ENCODE measurements around the gene KRT28. TPM values are rescaled to one million over a fixed set of nuclear protein-coding genes. Genes with fewer than 3 reads are reported as not detected.
A peak's percentile ranks its signal among the peaks of the same experiment; 100 is the strongest.
"Not testable (repeated sequence)": the region's sequence is repeated elsewhere in the genome, so short reads cannot be mapped to it uniquely, and the experiment has no call there.

Gene KRT28
- polyA plus RNA-seq, 6 donors from 2014 or later = not detected

GRCh38 chr17:40815381-40815780 lies 15.6 kb upstream of the KRT28 start:
- H3K4me1 Mint-ChIP-seq = peaks cover 4 to 13% (median 12%) of the 10 kb centered on the region in 3 donors
- peaks cover 22 to 30% of the 10 kb centered on the region in 2 donors for H3K36me3 Mint-ChIP-seq
- H3K27me3 Mint-ChIP-seq = peaks cover 41 to 45% (median 42%) of the 10 kb centered on the region in 3 donors
- H3K27ac Mint-ChIP-seq = no peak overlapping the region
- no peak for DNase-seq
- H3K9me3 Mint-ChIP-seq = peaks cover 4 to 29% (median 6%) of the 10 kb centered on the region in 7 donors
- ATAC-seq (ENCODE audit: low read depth in 2 of 2) = no peak
- peak overlapping the region in 1 of 8 donors; percentile 26 for H3K4me3 Mint-ChIP-seq

GRCh38 chr17:40814657-40815056 lies 14.9 kb upstream of the KRT28 start:
- Mint-ChIP-seq H3K9me3 (peaks cover 4 to 27% (median 6%) of the 10 kb centered on the region in 7 donors), H3K4me1 (peaks cover 4 to 13% (median 12%) of the 10 kb centered on the region in 3 donors), H3K36me3 (peaks cover 19 to 24% of the 10 kb centered on the region in 2 donors), H3K27me3 (peaks cover 49 to 53% (median 49%) of the 10 kb centered on the region in 3 donors), H3K4me3 (peak overlapping the region in 2 of 8 donors; percentile 56)
- not testable (repeated sequence) for ATAC-seq (ENCODE audit: low read depth in 2 of 2); H3K27ac Mint-ChIP-seq; DNase-seq

- H3K27ac Mint-ChIP-seq = no peak overlapping the region
These were observed 14.0 kb upstream of the KRT28 start for GRCh38 chr17:40813804-40814203.

GRCh38 chr17:40812639-40813038 lies 12.9 kb upstream of the KRT28 start:
- no peak overlapping the region for H3K4me3 Mint-ChIP-seq
- peaks cover 3 to 22% (median 6%) of the 10 kb centered on the region in 7 donors for H3K9me3 Mint-ChIP-seq
- H3K36me3 Mint-ChIP-seq = peaks cover 11 to 22% of the 10 kb centered on the region in 2 donors
- no peak for ATAC-seq (ENCODE audit: low read depth in 2 of 2)
- peaks cover 66 to 69% (median 66%) of the 10 kb centered on the region in 3 donors for H3K27me3 Mint-ChIP-seq
- no peak for DNase-seq
- peaks cover 0 to 7% (median 3%) of the 10 kb centered on the region in 3 donors for H3K4me1 Mint-ChIP-seq
- no peak overlapping the region for H3K27ac Mint-ChIP-seq

More at GRCh38 chr17:40813804-40814203, 14.0 kb upstream of the KRT28 start:
- peaks cover 4 to 12% (median 8%) of the 10 kb centered on the region in 3 donors for H3K4me1 Mint-ChIP-seq
- peaks cover 4 to 27% (median 6%) of the 10 kb centered on the region in 7 donors for H3K9me3 Mint-ChIP-seq
- DNase-seq = no peak
- no peak overlapping the region for H3K4me3 Mint-ChIP-seq
- peaks cover 54 to 57% (median 55%) of the 10 kb centered on the region in 3 donors for H3K27me3 Mint-ChIP-seq
- peaks cover 19 to 24% of the 10 kb centered on the region in 2 donors for H3K36me3 Mint-ChIP-seq
- ATAC-seq (ENCODE audit: low read depth in 2 of 2) = no peak

GRCh38 chr17:40810494-40810893 lies 10.7 kb upstream of the KRT28 start:
- Mint-ChIP-seq H3K4me3 (no peak overlapping the region), H3K27me3 (peaks cover 83 to 87% (median 86%) of the 10 kb centered on the region in 3 donors), H3K27ac (no peak overlapping the region), H3K9me3 (peaks cover 0 to 19% (median 3%) of the 10 kb centered on the region in 7 donors), H3K4me1 (no peaks in the 10 kb centered on the region), H3K36me3 (peaks cover 0 to 7% of the 10 kb centered on the region in 2 donors)
- DNase-seq = no peak
- no peak for ATAC-seq (ENCODE audit: low read depth in 2 of 2)

- Mint-ChIP-seq H3K36me3 (peaks cover 0 to 12% of the 10 kb centered on the region in 2 donors), H3K4me1 (no peaks in the 10 kb centered on the region), H3K9me3 (peaks cover 0 to 24% (median 4%) of the 10 kb centered on the region in 7 donors), H3K4me3 (no peak overlapping the region), H3K27ac (no peak overlapping the region), H3K27me3 (peaks cover 86 to 92% (median 92%) of the 10 kb centered on the region in 3 donors)
- ATAC-seq (ENCODE audit: low read depth in 2 of 2) = no peak
- DNase-seq = no peak
These were observed 10.1 kb upstream of the KRT28 start for GRCh38 chr17:40809721-40810421.

- no peak for DNase-seq
- Mint-ChIP-seq H3K27ac (no peak overlapping the region), H3K36me3 (peaks cover 0 to 11% of the 10 kb centered on the region in 2 donors), H3K27me3 (peaks cover 61 to 65% (median 65%) of the 10 kb centered on the region in 3 donors), H3K4me3 (no peak overlapping the region), H3K4me1 (peaks cover 0 to 5% (median 3%) of the 10 kb centered on the region in 3 donors), H3K9me3 (peaks cover 0 to 12% (median 0%) of the 10 kb centered on the region in 7 donors)
- no peak for ATAC-seq (ENCODE audit: low read depth in 2 of 2)
These were observed 6.4 kb upstream of the KRT28 start for GRCh38 chr17:40806131-40806530.

- Mint-ChIP-seq H3K4me3 (no peak overlapping the region), H3K27me3 (peaks cover 41 to 49% (median 44%) of the 10 kb centered on the region in 3 donors), H3K27ac (no peak overlapping the region), H3K9me3 (peaks cover 0 to 6% (median 0%) of the 10 kb centered on the region in 7 donors), H3K36me3 (peaks cover 0 to 11% of the 10 kb centered on the region in 2 donors), H3K4me1 (peaks cover 0 to 5% (median 3%) of the 10 kb centered on the region in 3 donors)
- peak; percentile 89 to 99 for ATAC-seq (ENCODE audit: low read depth in 2 of 2)
- peak; percentile 66 for DNase-seq
These were observed 3.9 kb upstream of the KRT28 start for GRCh38 chr17:40803617-40804082.

- ATAC-seq (ENCODE audit: low read depth in 2 of 2) (no peak), DNase-seq (no peak)
- Mint-ChIP-seq H3K36me3 (peaks cover 0 to 16% of the 10 kb centered on the region in 2 donors), H3K4me3 (no peak overlapping the region), H3K9me3 (peaks cover 0 to 6% (median 0%) of the 10 kb centered on the region in 7 donors), H3K4me1 (peaks cover 0 to 5% (median 3%) of the 10 kb centered on the region in 3 donors), H3K27ac (no peak overlapping the region), H3K27me3 (peaks cover 24 to 35% (median 34%) of the 10 kb centered on the region in 3 donors)
These were observed 1.4 kb upstream of the KRT28 start for GRCh38 chr17:40801157-40801556.

- H3K9me3 Mint-ChIP-seq = peaks cover 0 to 5% (median 0%) of the 10 kb centered on the region in 7 donors
- ATAC-seq (ENCODE audit: low read depth in 2 of 2) (no peak), DNase-seq (no peak)
- H3K36me3 Mint-ChIP-seq = peaks cover 0 to 15% of the 10 kb centered on the region in 2 donors
- H3K27ac Mint-ChIP-seq = no peak overlapping the region
- H3K4me3 Mint-ChIP-seq = no peak overlapping the region
- peaks cover 0 to 5% (median 3%) of the 10 kb centered on the region in 3 donors for H3K4me1 Mint-ChIP-seq
- peaks cover 27 to 35% (median 35%) of the 10 kb centered on the region in 3 donors for H3K27me3 Mint-ChIP-seq
These were observed 622 bp upstream of the KRT28 start for GRCh38 chr17:40800381-40800780.

GRCh38 chr17:40796846-40797245 lies 2.9 kb downstream of the KRT28 start:
- Mint-ChIP-seq H3K27me3 (peaks cover 33 to 44% (median 39%) of the 10 kb centered on the region in 3 donors), H3K36me3 (peaks cover 0 to 5% of the 10 kb centered on the region in 2 donors), H3K27ac (peak overlapping the region in 1 of 6 donors; percentile 50), H3K4me1 (no peaks in the 10 kb centered on the region), H3K4me3 (no peak overlapping the region), H3K9me3 (no peaks in the 10 kb centered on the region)
- no peak for DNase-seq
- ATAC-seq (ENCODE audit: low read depth in 2 of 2) = no peak

GRCh38 chr17:40795019-40795667 lies 4.6 kb downstream of the KRT28 start:
- no peaks in the 10 kb centered on the region for H3K4me1 Mint-ChIP-seq
- H3K36me3 Mint-ChIP-seq = peaks cover 0 to 5% of the 10 kb centered on the region in 2 donors
- ATAC-seq (ENCODE audit: low read depth in 2 of 2) (no peak), DNase-seq (no peak)
- no peak overlapping the region for H3K27ac Mint-ChIP-seq
- H3K4me3 Mint-ChIP-seq = no peak overlapping the region
- no peaks in the 10 kb centered on the region for H3K9me3 Mint-ChIP-seq
- peaks cover 33 to 44% (median 39%) of the 10 kb centered on the region in 3 donors for H3K27me3 Mint-ChIP-seq

GRCh38 chr17:40794466-40794865 lies 5.3 kb downstream of the KRT28 start:
- H3K36me3 Mint-ChIP-seq = peaks cover 0 to 5% of the 10 kb centered on the region in 2 donors
- H3K4me3 Mint-ChIP-seq = no peak overlapping the region
- peak overlapping the region in 1 of 6 donors; percentile 67 for H3K27ac Mint-ChIP-seq
- H3K27me3 Mint-ChIP-seq = peaks cover 33 to 44% (median 39%) of the 10 kb centered on the region in 3 donors
- no peaks in the 10 kb centered on the region for H3K4me1 Mint-ChIP-seq
- no peak for DNase-seq
- ATAC-seq (ENCODE audit: low read depth in 2 of 2) = no peak
- H3K9me3 Mint-ChIP-seq = no peaks in the 10 kb centered on the region

Data from naive B cell (primary cell).